Transverse colon (tissue), 4 donors: ENCODE measurements around the gene GRB7.

Experiments
- CTCF ChIP-seq, 5 experiments: fragments of 200-600 bp in 3 of 5; fragments of 450-650 bp in 2 of 5; sonication (generic) in 3 of 5; IDR thresholded peaks; 1 replicate in 2 of 5; 2 replicates in 3 of 5; pipeline ENCODE4 v1.5.1; 2016 to 2017; ENCODE audit warnings: antibody characterized with exemption in 5 of 5, inconsistent platforms in 3 of 5, mild to moderate bottlenecking in 2 of 5, moderate library complexity in 1 of 5
- EP300 ChIP-seq: sonication (generic); formaldehyde crosslinking; IDR thresholded peaks from one replicate; pipeline ENCODE4 v1.6.1; 2017; ENCODE audit warnings: antibody characterized with exemption, low read depth
- POLR2A ChIP-seq: fragments of 450-650 bp; IDR thresholded peaks from one replicate; pipeline ENCODE4 v1.6.1; 2016; ENCODE audit warnings: antibody characterized with exemption, mild to moderate bottlenecking, moderate library complexity
- POLR2AphosphoS5 ChIP-seq, 3 donors: sonication (generic); formaldehyde crosslinking; IDR thresholded peaks; one replicate each; pipeline ENCODE4 v1.6.1; 2016; ENCODE audit warnings: antibody characterized with exemption in 3 of 3

- no peak for TF ChIP-seq CTCF (IDR thresholded peaks at IDR 0.05)
- no peak for TF ChIP-seq POLR2A
- TF ChIP-seq POLR2AphosphoS5 (IDR thresholded peaks at IDR 0.05), result no peak
- no peak for TF ChIP-seq EP300
Measured at GRCh38 chr17:39719563-39720355, 18.0 kb upstream of the GRB7 start.
